Immature natural killer cell (primary cell): ENCODE results near the gene NFS1. TPM values are rescaled to one million over a fixed set of nuclear protein-coding genes. Genes with fewer than 3 reads are reported as not detected.
A peak's percentile ranks its signal among the peaks of the same experiment; 100 is the strongest.

Source experiments
- DNase-seq, 3 donors: peaks; one replicate each; pipeline ENCODE4 v3.0.0; 2022; ENCODE audit warnings: mixed read lengths in 1 of 3
- H3K27ac Mint-ChIP-seq, 6 donors: one replicate each; pipeline ENCODE4 v1.8.0; 2020; ENCODE audit warnings: mixed read lengths in 6 of 6, mild to moderate bottlenecking in 5 of 6, inconsistent platforms in 4 of 6, moderate library complexity in 3 of 6
- H3K27me3 Mint-ChIP-seq, 3 donors: one replicate each; pipeline ENCODE4 v1.8.0; 2020 to 2021; ENCODE audit warnings: low read depth in 3 of 3, mild to moderate bottlenecking in 3 of 3, mixed read lengths in 3 of 3, moderate library complexity in 3 of 3, inconsistent platforms in 1 of 3
- H3K36me3 Mint-ChIP-seq, 3 donors: one replicate each; pipeline ENCODE4 v1.8.0; 2020; ENCODE audit warnings: mixed read lengths in 3 of 3, inconsistent platforms in 2 of 3, mild to moderate bottlenecking in 2 of 3
- H3K4me1 Mint-ChIP-seq, 2 donors: one replicate each; pipeline ENCODE4 v1.8.0; 2020; ENCODE audit warnings: inconsistent platforms in 2 of 2, mild to moderate bottlenecking in 2 of 2, mixed read lengths in 2 of 2, moderate library complexity in 1 of 2
- H3K4me3 Mint-ChIP-seq, 5 donors: one replicate each; pipeline ENCODE4 v1.8.0; 2020; ENCODE audit warnings: mild to moderate bottlenecking in 5 of 5, mixed read lengths in 5 of 5, inconsistent platforms in 3 of 5, moderate library complexity in 3 of 5
- H3K9me3 Mint-ChIP-seq, 6 donors: one replicate each; pipeline ENCODE4 v1.8.0; 2020; ENCODE audit warnings: mild to moderate bottlenecking in 6 of 6, mixed read lengths in 6 of 6, inconsistent platforms in 4 of 6, moderate library complexity in 3 of 6
- polyA plus RNA-seq, 3 donors: library from polyadenylated mRNA; unstranded; fragments of 300-500 nt; fragmentation: Illumina TruSeq; gene quantifications; one replicate each; pipeline ENCODE4 v1.2.3, GENCODE V29; 2021

Gene NFS1
- polyA plus RNA-seq, 3 donors from 2014 or later: 8.1 to 21.3 (median 20.0) TPM

- Mint-ChIP-seq H3K4me1 (peaks cover 4 to 6% of the 10 kb centered on the region in 2 donors), H3K27ac (peak overlapping the region in 1 of 6 donors; percentile 24), H3K9me3 (no peaks in the 10 kb centered on the region), H3K27me3 (peaks cover 8% of the 10 kb centered on the region in 3 donors), H3K36me3 (peaks cover 12 to 38% (median 20%) of the 10 kb centered on the region in 3 donors), H3K4me3 (no peak overlapping the region)
- no peak for DNase-seq
Observed at GRCh38 chr20:35669221-35669620, 29.9 kb downstream of the NFS1 start.

GRCh38 chr20:35665949-35666288, 33.2 kb downstream of the NFS1 start:
- H3K36me3 Mint-ChIP-seq: peaks cover 0 to 22% (median 7%) of the 10 kb centered on the region in 3 donors
- peak overlapping the region in 3 of 5 donors; percentile 43 to 57 (median 53) for H3K4me3 Mint-ChIP-seq
- peaks cover 14 to 16% (median 15%) of the 10 kb centered on the region in 3 donors for H3K27me3 Mint-ChIP-seq
- no peaks in the 10 kb centered on the region for H3K9me3 Mint-ChIP-seq
- H3K4me1 Mint-ChIP-seq: peaks cover 6 to 36% of the 10 kb centered on the region in 2 donors
- peak overlapping the region in 3 of 6 donors; percentile 45 to 64 (median 53) for H3K27ac Mint-ChIP-seq
- DNase-seq: no peak

- Mint-ChIP-seq H3K27me3 (peaks cover 14 to 16% (median 15%) of the 10 kb centered on the region in 3 donors), H3K27ac (peak within 1 kb of the TSS; percentile 99 to 100 (median 100)), H3K9me3 (no peaks in the 10 kb centered on the region), H3K4me1 (peaks cover 6 to 49% of the 10 kb centered on the region in 2 donors), H3K36me3 (peaks cover 0 to 10% (median 7%) of the 10 kb centered on the region in 3 donors), H3K4me3 (peak within 1 kb of the TSS; percentile 89 to 99 (median 95))
- peak; percentile 95 to 96 (median 95) for DNase-seq
Observed at GRCh38 chr20:35664466-35665206, 34.5 kb downstream of the NFS1 start, which contains the start of the genes CPNE1 and RBM12. TSS of gene CPNE1 (minus strand) at chr20:35664900. CDS start at chr20:35632923, 31,977 bp downstream. TSS of gene RBM12 (minus strand) at chr20:35664900. CDS start at chr20:35655322, 9,578 bp downstream.

- Mint-ChIP-seq H3K4me1 (peaks cover 6 to 57% of the 10 kb centered on the region in 2 donors), H3K4me3 (peak overlapping the region; percentile 89 to 99 (median 95)), H3K36me3 (peaks cover 0 to 6% (median 2%) of the 10 kb centered on the region in 3 donors), H3K27ac (peak overlapping the region; percentile 99 to 100 (median 100)), H3K9me3 (no peaks in the 10 kb centered on the region), H3K27me3 (peaks cover 14 to 16% (median 15%) of the 10 kb centered on the region in 3 donors)
- DNase-seq: peak; percentile 81 to 84 (median 82)
Observed at GRCh38 chr20:35663516-35664465, 35.4 kb downstream of the NFS1 start.

GRCh38 chr20:35662551-35662950, 36.6 kb downstream of the NFS1 start:
- Mint-ChIP-seq H3K27me3 (peaks cover 14 to 16% (median 15%) of the 10 kb centered on the region in 3 donors), H3K4me3 (peak overlapping the region; percentile 89 to 99 (median 95)), H3K27ac (peak overlapping the region; percentile 99 to 100 (median 100)), H3K9me3 (no peaks in the 10 kb centered on the region), H3K4me1 (peaks cover 6 to 68% of the 10 kb centered on the region in 2 donors), H3K36me3 (no peaks in the 10 kb centered on the region)
- DNase-seq: no peak

- no peaks in the 10 kb centered on the region for H3K9me3 Mint-ChIP-seq
- DNase-seq: no peak
- H3K27ac Mint-ChIP-seq: peak overlapping the region; percentile 99 to 100 (median 100)
- H3K27me3 Mint-ChIP-seq: peaks cover 14 to 16% (median 15%) of the 10 kb centered on the region in 3 donors
- H3K4me1 Mint-ChIP-seq: peaks cover 6 to 74% of the 10 kb centered on the region in 2 donors
- H3K36me3 Mint-ChIP-seq: no peaks in the 10 kb centered on the region
- peak overlapping the region; percentile 89 to 99 (median 95) for H3K4me3 Mint-ChIP-seq
Observed at GRCh38 chr20:35661908-35662307, 37.2 kb downstream of the NFS1 start.

- H3K4me1 Mint-ChIP-seq: peaks cover 6 to 81% of the 10 kb centered on the region in 2 donors
- peaks cover 14 to 16% (median 15%) of the 10 kb centered on the region in 3 donors for H3K27me3 Mint-ChIP-seq
- no peaks in the 10 kb centered on the region for H3K36me3 Mint-ChIP-seq
- peak overlapping the region; percentile 99 to 100 (median 100) for H3K27ac Mint-ChIP-seq
- H3K4me3 Mint-ChIP-seq: peak overlapping the region; percentile 89 to 99 (median 95)
- peak in 2 of 3 donors; percentile 23 to 28 for DNase-seq
- H3K9me3 Mint-ChIP-seq: no peaks in the 10 kb centered on the region
Observed at GRCh38 chr20:35661053-35661452, 38.1 kb downstream of the NFS1 start.

- Mint-ChIP-seq H3K27me3 (peaks cover 14 to 16% (median 15%) of the 10 kb centered on the region in 3 donors), H3K4me1 (peaks cover 6 to 83% of the 10 kb centered on the region in 2 donors), H3K9me3 (no peaks in the 10 kb centered on the region), H3K36me3 (no peaks in the 10 kb centered on the region), H3K4me3 (peak overlapping the region; percentile 89 to 99 (median 95)), H3K27ac (peak overlapping the region; percentile 99 to 100 (median 100))
- DNase-seq: no peak
Observed at GRCh38 chr20:35660122-35660937, 38.8 kb downstream of the NFS1 start.

GRCh38 chr20:35657271-35657670, 41.9 kb downstream of the NFS1 start:
- H3K27me3 Mint-ChIP-seq: no peaks in the 10 kb centered on the region
- no peaks in the 10 kb centered on the region for H3K36me3 Mint-ChIP-seq
- peak overlapping the region; percentile 33 to 78 (median 45) for H3K4me3 Mint-ChIP-seq
- H3K27ac Mint-ChIP-seq: peak overlapping the region; percentile 85 to 99 (median 86)
- DNase-seq: no peak
- H3K4me1 Mint-ChIP-seq: peaks cover 4 to 60% of the 10 kb centered on the region in 2 donors
- H3K9me3 Mint-ChIP-seq: no peaks in the 10 kb centered on the region

- peaks cover 32 to 48% of the 10 kb centered on the region in 2 donors for H3K4me1 Mint-ChIP-seq
- no peak overlapping the region for H3K27ac Mint-ChIP-seq
- no peaks in the 10 kb centered on the region for H3K9me3 Mint-ChIP-seq
- DNase-seq: no peak
- H3K27me3 Mint-ChIP-seq: no peaks in the 10 kb centered on the region
- H3K4me3 Mint-ChIP-seq: no peak overlapping the region
- no peaks in the 10 kb centered on the region for H3K36me3 Mint-ChIP-seq
Observed at GRCh38 chr20:35654415-35654814, 44.7 kb downstream of the NFS1 start.

- H3K4me1 Mint-ChIP-seq: peaks cover 38 to 46% of the 10 kb centered on the region in 2 donors
- no peaks in the 10 kb centered on the region for H3K36me3 Mint-ChIP-seq
- DNase-seq: no peak
- H3K27ac Mint-ChIP-seq: no peak overlapping the region
- no peak overlapping the region for H3K4me3 Mint-ChIP-seq
- H3K9me3 Mint-ChIP-seq: no peaks in the 10 kb centered on the region
- no peaks in the 10 kb centered on the region for H3K27me3 Mint-ChIP-seq
Observed at GRCh38 chr20:35653893-35654292, 45.3 kb downstream of the NFS1 start.

- DNase-seq: no peak
- Mint-ChIP-seq H3K27me3 (no peaks in the 10 kb centered on the region), H3K4me1 (peaks cover 43 to 45% of the 10 kb centered on the region in 2 donors), H3K4me3 (no peak overlapping the region), H3K9me3 (no peaks in the 10 kb centered on the region), H3K36me3 (no peaks in the 10 kb centered on the region), H3K27ac (no peak overlapping the region)
Observed at GRCh38 chr20:35653430-35653734, 45.8 kb downstream of the NFS1 start.
